ENCODE results near the gene FAM118B.

DNA sequence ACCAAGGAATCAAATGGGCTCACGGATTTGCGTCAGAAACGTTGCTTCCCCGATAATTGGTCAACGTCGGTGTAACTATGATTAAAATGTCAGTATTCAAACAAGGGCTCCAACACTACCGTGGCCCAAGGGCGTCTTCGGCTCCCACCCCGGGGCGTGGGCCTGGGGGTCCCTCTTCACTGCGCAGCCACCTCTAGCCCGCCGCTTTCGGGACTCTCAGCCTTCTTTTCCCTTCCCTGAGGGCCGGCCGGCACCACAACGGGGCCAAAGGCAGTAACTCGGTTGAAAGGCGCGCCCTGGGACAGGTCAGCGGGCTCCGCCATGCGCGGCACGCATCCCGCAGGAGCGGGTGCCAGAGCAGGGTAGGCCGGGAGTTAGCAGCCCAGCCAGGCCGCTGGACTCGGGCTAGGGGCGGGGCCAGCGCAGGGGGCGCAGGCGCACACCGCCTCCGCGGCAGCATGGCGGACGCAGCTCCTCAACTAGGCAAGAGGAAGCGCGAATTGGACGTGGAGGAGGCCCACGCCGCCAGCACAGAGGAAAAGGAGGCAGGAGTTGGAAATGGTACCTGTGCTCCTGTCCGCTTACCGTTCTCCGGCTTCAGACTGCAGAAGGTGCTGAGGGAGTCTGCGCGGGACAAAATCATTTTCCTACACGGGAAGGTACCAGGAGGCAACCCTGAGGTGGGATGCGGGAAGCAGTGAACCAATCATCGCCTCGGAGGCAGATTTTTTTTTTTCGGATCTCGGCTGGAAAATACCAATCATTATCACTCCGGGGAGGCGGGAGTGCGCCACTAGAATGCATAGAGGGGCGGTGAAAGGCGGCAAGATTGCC, 92.3 kb downstream of the FAM118B start, which contains the start of gene DCPS:
- TF ChIP-seq, protein P1, sequence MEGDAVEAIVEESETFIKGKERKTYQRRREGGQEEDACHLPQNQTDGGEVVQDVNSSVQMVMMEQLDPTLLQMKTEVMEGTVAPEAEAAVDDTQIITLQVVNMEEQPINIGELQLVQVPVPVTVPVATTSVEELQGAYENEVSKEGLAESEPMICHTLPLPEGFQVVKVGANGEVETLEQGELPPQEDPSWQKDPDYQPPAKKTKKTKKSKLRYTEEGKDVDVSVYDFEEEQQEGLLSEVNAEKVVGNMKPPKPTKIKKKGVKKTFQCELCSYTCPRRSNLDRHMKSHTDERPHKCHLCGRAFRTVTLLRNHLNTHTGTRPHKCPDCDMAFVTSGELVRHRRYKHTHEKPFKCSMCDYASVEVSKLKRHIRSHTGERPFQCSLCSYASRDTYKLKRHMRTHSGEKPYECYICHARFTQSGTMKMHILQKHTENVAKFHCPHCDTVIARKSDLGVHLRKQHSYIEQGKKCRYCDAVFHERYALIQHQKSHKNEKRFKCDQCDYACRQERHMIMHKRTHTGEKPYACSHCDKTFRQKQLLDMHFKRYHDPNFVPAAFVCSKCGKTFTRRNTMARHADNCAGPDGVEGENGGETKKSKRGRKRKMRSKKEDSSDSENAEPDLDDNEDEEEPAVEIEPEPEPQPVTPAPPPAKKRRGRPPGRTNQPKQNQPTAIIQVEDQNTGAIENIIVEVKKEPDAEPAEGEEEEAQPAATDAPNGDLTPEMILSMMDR (IDR thresholded peaks at IDR 0.05), result no peak
- TF ChIP-seq ZFX (IDR thresholded peaks at IDR 0.05; ENCODE audit: borderline replicate concordance), result no peak

All from 22Rv1 (cell line).